Measurements from ENCODE around the gene TEX13A.

TEX13A gene

GRCh38 chrX:105209406-105209805, 11.1 kb downstream of the TEX13A start:
- no peak overlapping the region for H2AK5ac ChIP-seq (ENCODE audit: low read length)
- H2BK120ac ChIP-seq (ENCODE audit: low read depth, low read length) = no peak overlapping the region
- no peak overlapping the region for H2BK5ac ChIP-seq (ENCODE audit: low read length)
- no peaks in the 10 kb centered on the region for H3K79me1 ChIP-seq (ENCODE audit: low read length)
- no peak for DNase-seq
- H3K18ac ChIP-seq (ENCODE audit: low read length) = no peak overlapping the region
- H3K27me3 ChIP-seq (ENCODE audit: insufficient read depth, low read length, poor library complexity) = no peaks in the 10 kb centered on the region
- H3K79me2 ChIP-seq (ENCODE audit: control insufficient read depth, insufficient read depth, low read length) = no peaks in the 10 kb centered on the region
- no peak overlapping the region for H3K56ac ChIP-seq (ENCODE audit: low read length)
- no peak overlapping the region for H4K8ac ChIP-seq (ENCODE audit: low read depth, low read length)
- no peak overlapping the region for H3K4me3 ChIP-seq (ENCODE audit: low read length)
- no peaks in the 10 kb centered on the region for H3K4me1 ChIP-seq (ENCODE audit: control insufficient read depth, low read depth, low read length)
- no peak overlapping the region for H3K4ac ChIP-seq (ENCODE audit: low read depth, low read length)
- H3K36me3 ChIP-seq (ENCODE audit: control insufficient read depth, insufficient read depth, low read length) = no peaks in the 10 kb centered on the region
- no peak overlapping the region for H2BK15ac ChIP-seq (replicated peaks; ENCODE audit: low read depth)
- no peak overlapping the region for H3K23ac ChIP-seq (ENCODE audit: low read length)
- H4K5ac ChIP-seq (ENCODE audit: low read length) = no peak overlapping the region
- no peak overlapping the region for H3K4me2 ChIP-seq (ENCODE audit: low read length)
- H3K27ac ChIP-seq (ENCODE audit: low read depth, low read length) = no peak overlapping the region
- no peak overlapping the region for H3K9ac ChIP-seq (ENCODE audit: low read length)

GRCh38 chrX:105191878-105192277, 28.6 kb downstream of the TEX13A start:
- Histone ChIP-seq H3K4ac (ENCODE audit: low read depth, low read length) (no peak overlapping the region), H3K36me3 (ENCODE audit: control insufficient read depth, insufficient read depth, low read length) (no peaks in the 10 kb centered on the region), H3K4me3 (ENCODE audit: low read length) (no peak overlapping the region), H3K4me1 (ENCODE audit: control insufficient read depth, low read depth, low read length) (no peaks in the 10 kb centered on the region), H3K23ac (ENCODE audit: low read length) (no peak overlapping the region), H3K18ac (ENCODE audit: low read length) (no peak overlapping the region), H4K5ac (ENCODE audit: low read length) (no peak overlapping the region), H3K27ac (ENCODE audit: low read depth, low read length) (no peak overlapping the region), H2BK120ac (ENCODE audit: low read depth, low read length) (no peak overlapping the region), H3K9ac (ENCODE audit: low read length) (no peak overlapping the region), H3K4me2 (ENCODE audit: low read length) (no peak overlapping the region), H3K79me1 (ENCODE audit: low read length) (no peaks in the 10 kb centered on the region), H2BK5ac (ENCODE audit: low read length) (no peak overlapping the region), H2AK5ac (ENCODE audit: low read length) (no peak overlapping the region), H3K27me3 (ENCODE audit: insufficient read depth, low read length, poor library complexity) (no peaks in the 10 kb centered on the region), H4K8ac (ENCODE audit: low read depth, low read length) (no peak overlapping the region), H3K79me2 (ENCODE audit: control insufficient read depth, insufficient read depth, low read length) (no peaks in the 10 kb centered on the region), H3K56ac (ENCODE audit: low read length) (no peak overlapping the region), H2BK15ac (replicated peaks; ENCODE audit: low read depth) (no peak overlapping the region)
- no CpG with 5 or more reads among the region's 2 CpGs for WGBS (ENCODE audit: extremely low coverage, insufficient coverage, low lambda C conversion rate)
- peak; percentile 34 for DNase-seq

GRCh38 chrX:105190252-105190853, 30.1 kb downstream of the TEX13A start:
- Histone ChIP-seq H2AK5ac (ENCODE audit: low read length) (no peak overlapping the region), H3K4me3 (ENCODE audit: low read length) (no peak overlapping the region), H2BK120ac (ENCODE audit: low read depth, low read length) (no peak overlapping the region), H2BK15ac (replicated peaks; ENCODE audit: low read depth) (no peak overlapping the region), H3K23ac (ENCODE audit: low read length) (no peak overlapping the region), H3K79me2 (ENCODE audit: control insufficient read depth, insufficient read depth, low read length) (no peaks in the 10 kb centered on the region), H3K4ac (ENCODE audit: low read depth, low read length) (no peak overlapping the region), H4K5ac (ENCODE audit: low read length) (no peak overlapping the region), H3K4me1 (ENCODE audit: control insufficient read depth, low read depth, low read length) (no peaks in the 10 kb centered on the region), H3K79me1 (ENCODE audit: low read length) (no peaks in the 10 kb centered on the region), H3K27ac (ENCODE audit: low read depth, low read length) (no peak overlapping the region), H4K8ac (ENCODE audit: low read depth, low read length) (no peak overlapping the region), H3K27me3 (ENCODE audit: insufficient read depth, low read length, poor library complexity) (no peaks in the 10 kb centered on the region), H3K36me3 (ENCODE audit: control insufficient read depth, insufficient read depth, low read length) (no peaks in the 10 kb centered on the region), H3K18ac (ENCODE audit: low read length) (no peak overlapping the region), H3K56ac (ENCODE audit: low read length) (no peak overlapping the region), H2BK5ac (ENCODE audit: low read length) (no peak overlapping the region), H3K9ac (ENCODE audit: low read length) (no peak overlapping the region), H3K4me2 (ENCODE audit: low read length) (no peak overlapping the region)
- DNase-seq = peak; percentile 32
- no CpG with 5 or more reads among the region's 2 CpGs for WGBS (ENCODE audit: extremely low coverage, insufficient coverage, low lambda C conversion rate)

GRCh38 chrX:105189093-105189492, 31.4 kb downstream of the TEX13A start:
- H3K56ac ChIP-seq (ENCODE audit: low read length) = no peak overlapping the region
- no peaks in the 10 kb centered on the region for H3K36me3 ChIP-seq (ENCODE audit: control insufficient read depth, insufficient read depth, low read length)
- H3K4me1 ChIP-seq (ENCODE audit: control insufficient read depth, low read depth, low read length) = no peaks in the 10 kb centered on the region
- H3K27ac ChIP-seq (ENCODE audit: low read depth, low read length) = no peak overlapping the region
- H2BK15ac ChIP-seq (replicated peaks; ENCODE audit: low read depth) = no peak overlapping the region
- H3K4me3 ChIP-seq (ENCODE audit: low read length) = no peak overlapping the region
- no peak overlapping the region for H3K4ac ChIP-seq (ENCODE audit: low read depth, low read length)
- H3K4me2 ChIP-seq (ENCODE audit: low read length) = no peak overlapping the region
- H2AK5ac ChIP-seq (ENCODE audit: low read length) = no peak overlapping the region
- no peak overlapping the region for H3K9ac ChIP-seq (ENCODE audit: low read length)
- H2BK120ac ChIP-seq (ENCODE audit: low read depth, low read length) = no peak overlapping the region
- H3K79me2 ChIP-seq (ENCODE audit: control insufficient read depth, insufficient read depth, low read length) = no peaks in the 10 kb centered on the region
- H4K8ac ChIP-seq (ENCODE audit: low read depth, low read length) = no peak overlapping the region
- no peak overlapping the region for H2BK5ac ChIP-seq (ENCODE audit: low read length)
- H4K5ac ChIP-seq (ENCODE audit: low read length) = no peak overlapping the region
- H3K79me1 ChIP-seq (ENCODE audit: low read length) = no peaks in the 10 kb centered on the region
- no CpG with 5 or more reads among the region's 8 CpGs for WGBS (ENCODE audit: extremely low coverage, insufficient coverage, low lambda C conversion rate)
- H3K23ac ChIP-seq (ENCODE audit: low read length) = no peak overlapping the region
- no peaks in the 10 kb centered on the region for H3K27me3 ChIP-seq (ENCODE audit: insufficient read depth, low read length, poor library complexity)
- no peak overlapping the region for H3K18ac ChIP-seq (ENCODE audit: low read length)
- DNase-seq = no peak

- no peaks in the 10 kb centered on the region for H3K79me1 ChIP-seq (ENCODE audit: low read length)
- DNase-seq = no peak
- no peak overlapping the region for H3K56ac ChIP-seq (ENCODE audit: low read length)
- no peak overlapping the region for H2BK15ac ChIP-seq (replicated peaks; ENCODE audit: low read depth)
- no peak overlapping the region for H3K23ac ChIP-seq (ENCODE audit: low read length)
- H3K4me3 ChIP-seq (ENCODE audit: low read length) = no peak overlapping the region
- no peaks in the 10 kb centered on the region for H3K27me3 ChIP-seq (ENCODE audit: insufficient read depth, low read length, poor library complexity)
- H3K27ac ChIP-seq (ENCODE audit: low read depth, low read length) = no peak overlapping the region
- H2BK120ac ChIP-seq (ENCODE audit: low read depth, low read length) = no peak overlapping the region
- no peak overlapping the region for H3K4ac ChIP-seq (ENCODE audit: low read depth, low read length)
- H3K36me3 ChIP-seq (ENCODE audit: control insufficient read depth, insufficient read depth, low read length) = no peaks in the 10 kb centered on the region
- H4K8ac ChIP-seq (ENCODE audit: low read depth, low read length) = no peak overlapping the region
- H3K79me2 ChIP-seq (ENCODE audit: control insufficient read depth, insufficient read depth, low read length) = no peaks in the 10 kb centered on the region
- no peak overlapping the region for H2BK5ac ChIP-seq (ENCODE audit: low read length)
- no peak overlapping the region for H3K18ac ChIP-seq (ENCODE audit: low read length)
- no peak overlapping the region for H4K5ac ChIP-seq (ENCODE audit: low read length)
- H3K4me1 ChIP-seq (ENCODE audit: control insufficient read depth, low read depth, low read length) = no peaks in the 10 kb centered on the region
- H2AK5ac ChIP-seq (ENCODE audit: low read length) = no peak overlapping the region
- H3K4me2 ChIP-seq (ENCODE audit: low read length) = no peak overlapping the region
- no peak overlapping the region for H3K9ac ChIP-seq (ENCODE audit: low read length)
- no CpG with 5 or more reads among the region's 3 CpGs for WGBS (ENCODE audit: extremely low coverage, insufficient coverage, low lambda C conversion rate)
Measured at GRCh38 chrX:105179644-105180043, 40.9 kb downstream of the TEX13A start.

- H3K4me3 ChIP-seq (ENCODE audit: low read length) = no peak overlapping the region
- H3K9ac ChIP-seq (ENCODE audit: low read length) = no peak overlapping the region
- H2BK5ac ChIP-seq (ENCODE audit: low read length) = no peak overlapping the region
- no peak for DNase-seq
- no peak overlapping the region for H2BK15ac ChIP-seq (replicated peaks; ENCODE audit: low read depth)
- H3K79me2 ChIP-seq (ENCODE audit: control insufficient read depth, insufficient read depth, low read length) = no peaks in the 10 kb centered on the region
- H3K27ac ChIP-seq (ENCODE audit: low read depth, low read length) = no peak overlapping the region
- no peaks in the 10 kb centered on the region for H3K4me1 ChIP-seq (ENCODE audit: control insufficient read depth, low read depth, low read length)
- H3K56ac ChIP-seq (ENCODE audit: low read length) = no peak overlapping the region
- no peak overlapping the region for H3K18ac ChIP-seq (ENCODE audit: low read length)
- H2BK120ac ChIP-seq (ENCODE audit: low read depth, low read length) = no peak overlapping the region
- H3K23ac ChIP-seq (ENCODE audit: low read length) = no peak overlapping the region
- H3K27me3 ChIP-seq (ENCODE audit: insufficient read depth, low read length, poor library complexity) = no peaks in the 10 kb centered on the region
- no peaks in the 10 kb centered on the region for H3K79me1 ChIP-seq (ENCODE audit: low read length)
- no peak overlapping the region for H2AK5ac ChIP-seq (ENCODE audit: low read length)
- H3K36me3 ChIP-seq (ENCODE audit: control insufficient read depth, insufficient read depth, low read length) = no peaks in the 10 kb centered on the region
- H3K4me2 ChIP-seq (ENCODE audit: low read length) = no peak overlapping the region
- peak overlapping the region; percentile 16 for H3K4ac ChIP-seq (ENCODE audit: low read depth, low read length)
- H4K5ac ChIP-seq (ENCODE audit: low read length) = no peak overlapping the region
- no CpG with 5 or more reads among the region's 4 CpGs for WGBS (ENCODE audit: extremely low coverage, insufficient coverage, low lambda C conversion rate)
- H4K8ac ChIP-seq (ENCODE audit: low read depth, low read length) = no peak overlapping the region
Measured at GRCh38 chrX:105173071-105173470, 47.4 kb downstream of the TEX13A start.
